ENCODE results near the gene FRMD4B.

DNA sequence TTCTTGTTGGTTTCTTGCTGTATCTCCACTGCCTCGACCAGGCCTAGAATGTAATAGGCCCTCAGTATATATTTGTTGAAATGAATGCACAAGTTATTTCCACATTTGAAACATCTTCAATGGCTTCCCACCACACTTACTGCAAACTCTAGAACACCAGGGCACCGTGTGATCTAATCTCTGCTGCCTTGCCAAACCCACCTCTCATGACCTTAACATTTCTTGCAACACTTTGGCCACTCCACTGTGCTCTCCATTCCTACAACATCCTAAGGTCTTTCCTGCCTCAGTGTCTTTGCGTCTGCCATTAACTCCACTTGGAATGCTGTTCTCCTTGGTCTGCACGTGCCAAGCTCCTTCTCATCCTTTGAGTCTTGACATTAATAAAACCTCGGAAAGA is 14.1 kb downstream of the FRMD4B start:
- TF ChIP-seq EZH2phosphoT487 (IDR thresholded peaks at IDR 0.05; ENCODE audit: insufficient read depth, low read depth) (no peak), EZH2 (IDR thresholded peaks at IDR 0.05; ENCODE audit: insufficient read depth, poor library complexity, severe bottlenecking) (no peak)
